Endothelial cell of umbilical vein (primary cell): Measurements from ENCODE around the gene NDRG2. TPM values are rescaled to one million over a fixed set of nuclear protein-coding genes. Genes with fewer than 3 reads are reported as not detected.

Experiments used
- BruUV-seq: library from RNA; stranded (reverse); fragments of 400-500 nt; replicated peaks from 2 replicates; lab custom pipeline; 2021; lab: Mats Ljungman, UMichigan
- CTCF ChIA-PET: fragments of 300-600, 350-600 bp; sonication (Branson Sonifier 250); formaldehyde crosslinking; loops from one replicate; lab custom pipeline; 2021; ENCODE audit warnings: antibody characterized with exemption, inconsistent platforms; lab: Charles Lee
- POLR2A ChIA-PET: fragments of 300-600, 350-600 bp; sonication (Branson Sonifier 250); formaldehyde crosslinking; loops from one replicate; lab custom pipeline; 2021; ENCODE audit warnings: antibody characterized with exemption, inconsistent platforms; lab: Charles Lee
- DNase-seq: peaks from one replicate; pipeline ENCODE4 v3.0.0-alpha.2; 2011; ENCODE audit warnings: low read depth, low spot score
- FAIRE-seq: peaks from 2 replicates; lab custom pipeline; 2011; peaks lifted over from hg19 to GRCh38; lab: Jason Lieb, UNC
- H2AFZ ChIP-seq: 2 replicates; pipeline ENCODE4 v1.6.0; 2012; ENCODE audit warnings: low read depth, low read length, control low read depth, inconsistent platforms
- H3K27ac ChIP-seq: 2 replicates; pipeline ENCODE4 v1.5.1; 2011; ENCODE audit warnings: low read depth, mild to moderate bottlenecking, control low read depth, low read length, moderate library complexity; ENCODE audit not compliant: insufficient read depth
- H3K27me3 ChIP-seq, 2 experiments: 2 replicates each; pipeline versions ENCODE4 v1.6.0 to v1.6.1; 2011; ENCODE audit warnings: low read length in 2 of 2, mixed read lengths in 1 of 2; ENCODE audit not compliant: control insufficient read depth in 2 of 2, insufficient read depth in 2 of 2
- H3K36me3 ChIP-seq, 2 experiments: 2 replicates in 1 of 2; 3 replicates in 1 of 2; pipeline ENCODE4 v1.5.1; 2011; ENCODE audit warnings: low read length in 2 of 2, mild to moderate bottlenecking in 1 of 2, moderate library complexity in 1 of 2; ENCODE audit not compliant: control insufficient read depth in 2 of 2, insufficient read depth in 2 of 2; ENCODE audit errors: extremely low read depth in 1 of 2
- H3K4me1 ChIP-seq: 3 replicates; pipeline ENCODE4 v1.5.1; 2011; ENCODE audit warnings: mild to moderate bottlenecking, low read length; ENCODE audit not compliant: control insufficient read depth, insufficient read depth; ENCODE audit errors: extremely low read depth
- H3K4me2 ChIP-seq: 2 replicates; pipeline ENCODE4 v1.6.1; 2011; ENCODE audit warnings: low read length, control low read depth, mixed read lengths; ENCODE audit not compliant: insufficient read depth
- H3K4me3 ChIP-seq, 3 experiments: fragments of 200-600 bp in 1 of 3; sonication (generic), shearing (Covaris generic) in 1 of 3; replicated peaks in 1 of 3; 2 replicates each; pipeline ENCODE4 v1.5.1; 2011 to 2016; ENCODE audit warnings: control low read depth in 3 of 3, low read length in 3 of 3, mild to moderate bottlenecking in 2 of 3, inconsistent platforms in 1 of 3, low read depth in 1 of 3, moderate library complexity in 1 of 3; ENCODE audit not compliant: insufficient read depth in 1 of 3
- H3K79me2 ChIP-seq: 2 replicates; pipeline ENCODE4 v1.6.0; 2012; ENCODE audit warnings: low read length, inconsistent platforms; ENCODE audit not compliant: control insufficient read depth, insufficient read depth
- H3K9ac ChIP-seq: replicated peaks from 2 replicates; pipeline ENCODE3; 2011; ENCODE audit warnings: low read length, control low read depth; ENCODE audit not compliant: insufficient read depth; ENCODE audit errors: extremely low read depth
- H3K9me1 ChIP-seq: replicated peaks from 3 replicates; pipeline ENCODE4 v1.6.0; 2011; ENCODE audit warnings: mild to moderate bottlenecking, low read length; ENCODE audit not compliant: control insufficient read depth, insufficient read depth; ENCODE audit errors: extremely low read depth
- H3K9me3 ChIP-seq: replicated peaks from 2 replicates; pipeline ENCODE4 v1.5.1; 2012; ENCODE audit warnings: low read length, inconsistent platforms; ENCODE audit not compliant: control insufficient read depth, insufficient read depth
- H4K20me1 ChIP-seq: replicated peaks from 2 replicates; pipeline ENCODE3; 2011; ENCODE audit warnings: mild to moderate bottlenecking, low read length; ENCODE audit not compliant: control insufficient read depth, insufficient read depth; ENCODE audit errors: extremely low read depth
- EZH2 ChIP-seq: IDR thresholded peaks from 2 replicates; pipeline ENCODE4 v1.6.1; 2012; ENCODE audit warnings: borderline replicate concordance, low read depth, mild to moderate bottlenecking, moderate library complexity, low read length, inconsistent platforms; ENCODE audit not compliant: severe bottlenecking
- FOS ChIP-seq: IDR thresholded peaks from 2 replicates; pipeline ENCODE4 v1.6.1; 2011; ENCODE audit warnings: mild to moderate bottlenecking, low read length, moderate library complexity, borderline replicate concordance; ENCODE audit not compliant: insufficient read depth
- GATA2 ChIP-seq: IDR thresholded peaks from 2 replicates; pipeline ENCODE4 v1.7.0; 2011; ENCODE audit warnings: low read depth, mild to moderate bottlenecking, moderate library complexity, mixed read lengths, low read length; ENCODE audit not compliant: insufficient read length, insufficient read depth
- JUN ChIP-seq: IDR thresholded peaks from 2 replicates; pipeline ENCODE4 v1.6.1; 2011; ENCODE audit warnings: borderline replicate concordance, low read depth; ENCODE audit not compliant: insufficient read length, insufficient read depth
- MYC ChIP-seq: IDR thresholded peaks from one replicate; pipeline ENCODE4 v1.6.1; 2011; ENCODE audit warnings: mild to moderate bottlenecking, low read depth, low read length
- POLR2AphosphoS5 ChIP-seq: IDR thresholded peaks from 2 replicates; pipeline ENCODE4 v1.6.1; 2012; ENCODE audit warnings: low read depth, mild to moderate bottlenecking, control low read depth, low read length, moderate library complexity; ENCODE audit not compliant: insufficient read depth
- dilution Hi-C: fragments of 300-500 bp; cut with MboI; formaldehyde crosslinking; loops from one replicate; pipeline ENCODE4 v1.15.0; 2019; ENCODE audit warnings: low sequenced_read_pairs; ENCODE audit not compliant: extremely low pct_ligation_motif_present
- intact Hi-C: fragments of 100-400 bp; cut with micrococcal nuclease; formaldehyde crosslinking; loops from one replicate; pipeline ENCODE4 v1.10.0; 2022
- polyA plus RNA-seq, 4 experiments: library from polyadenylated mRNA; depleted of rRNA in 3 of 4; stranded (reverse) in 3 of 4; unstranded in 1 of 4; fragments of >200 nt; gene quantifications; 2 replicates each; pipeline versions ENCODE4 v1.2.1 to v1.2.3, GENCODE V29; 2011 to 2012; ENCODE audit warnings: missing spikeins in 1 of 4
- total RNA-seq: library from RNA; stranded (reverse); gene quantifications from 2 replicates; pipeline ENCODE4 v1.2.3, GENCODE V29; 2021
- TF ChIP-seq, protein P1 (sequence below): IDR thresholded peaks from 2 replicates; pipeline ENCODE4 v1.6.1; 2011; ENCODE audit not compliant: insufficient read depth, insufficient read length
- TF ChIP-seq, protein P2 (sequence below), 2 donors: IDR thresholded peaks; 1 replicate in 1 of 2; 2 replicates in 1 of 2; pipeline ENCODE4 v1.5.1; 2011; ENCODE audit warnings: low read length in 2 of 2, mild to moderate bottlenecking in 2 of 2, moderate library complexity in 2 of 2, control low read depth in 1 of 2, inconsistent platforms in 1 of 2, low read depth in 1 of 2; ENCODE audit not compliant: insufficient read depth in 1 of 2; ENCODE audit errors: extremely low read depth in 1 of 2

NDRG2 gene
- total and polyA plus RNA-seq, 2 donors (not counting 3 experiments of a cell fraction or from before 2014, with no cell fraction given): 0.54 TPM; not detected in 1

GRCh38 chr14:21042918-21043317, 18.1 kb upstream of the NDRG2 start:
- intact Hi-C loops: no loop called here
- H3K9me3 ChIP-seq: no peaks in the 10 kb centered on the region

More at GRCh38 chr14:21042918-21043317, 18.1 kb upstream of the NDRG2 start:
- no peak for TF ChIP-seq GATA2
- TF ChIP-seq MYC: no peak
- TF ChIP-seq, protein P1, sequence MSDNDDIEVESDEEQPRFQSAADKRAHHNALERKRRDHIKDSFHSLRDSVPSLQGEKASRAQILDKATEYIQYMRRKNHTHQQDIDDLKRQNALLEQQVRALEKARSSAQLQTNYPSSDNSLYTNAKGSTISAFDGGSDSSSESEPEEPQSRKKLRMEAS: no peak
- TF ChIP-seq JUN: no peak
- no peak for TF ChIP-seq EZH2
- no peak for TF ChIP-seq FOS
- TF ChIP-seq POLR2AphosphoS5: no peak
- TF ChIP-seq, protein P2, sequence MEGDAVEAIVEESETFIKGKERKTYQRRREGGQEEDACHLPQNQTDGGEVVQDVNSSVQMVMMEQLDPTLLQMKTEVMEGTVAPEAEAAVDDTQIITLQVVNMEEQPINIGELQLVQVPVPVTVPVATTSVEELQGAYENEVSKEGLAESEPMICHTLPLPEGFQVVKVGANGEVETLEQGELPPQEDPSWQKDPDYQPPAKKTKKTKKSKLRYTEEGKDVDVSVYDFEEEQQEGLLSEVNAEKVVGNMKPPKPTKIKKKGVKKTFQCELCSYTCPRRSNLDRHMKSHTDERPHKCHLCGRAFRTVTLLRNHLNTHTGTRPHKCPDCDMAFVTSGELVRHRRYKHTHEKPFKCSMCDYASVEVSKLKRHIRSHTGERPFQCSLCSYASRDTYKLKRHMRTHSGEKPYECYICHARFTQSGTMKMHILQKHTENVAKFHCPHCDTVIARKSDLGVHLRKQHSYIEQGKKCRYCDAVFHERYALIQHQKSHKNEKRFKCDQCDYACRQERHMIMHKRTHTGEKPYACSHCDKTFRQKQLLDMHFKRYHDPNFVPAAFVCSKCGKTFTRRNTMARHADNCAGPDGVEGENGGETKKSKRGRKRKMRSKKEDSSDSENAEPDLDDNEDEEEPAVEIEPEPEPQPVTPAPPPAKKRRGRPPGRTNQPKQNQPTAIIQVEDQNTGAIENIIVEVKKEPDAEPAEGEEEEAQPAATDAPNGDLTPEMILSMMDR (IDR thresholded peaks at IDR 0.05; ENCODE audit: extremely low read depth in 1 of 2, insufficient read depth in 1 of 2, low read depth in 1 of 2, low read length in 2 of 2): no peak
- H3K27me3 ChIP-seq: peaks cover 11 to 12% of the 10 kb centered on the region in 2 experiments
- no peak for DNase-seq
- no peaks in the 10 kb centered on the region for H4K20me1 ChIP-seq
- H3K4me1 ChIP-seq: peaks cover 4% of the 10 kb centered on the region
- no peak overlapping the region for H3K4me2 ChIP-seq
- no peak overlapping the region for H3K9ac ChIP-seq
- no peaks in the 10 kb centered on the region for H3K79me2 ChIP-seq
- ChIA-PET POLR2A (no interaction called here), CTCF (interaction anchor here (1.3 to 7.0 kb wide), 2 partner anchors 28 to 54 kb away, joined by 3 to 214 read pairs; no protein-coding TSS in a partner anchor)
- no peak overlapping the region for H2AFZ ChIP-seq
- no peak for FAIRE-seq
- no TSS peak for BruUV-seq
- no peak overlapping the region for H3K27ac ChIP-seq
- H3K9me1 ChIP-seq: no peaks in the 10 kb centered on the region
- dilution Hi-C loops: no loop called here
- H3K36me3 ChIP-seq: no peaks in the 10 kb centered on the region
- H3K4me3 ChIP-seq: no peak overlapping the region
